M059J (cell line): ENCODE data around the gene NAV1. TPM values are rescaled to one million over a fixed set of nuclear protein-coding genes. Genes with fewer than 3 reads are reported as not detected.
"Not testable (repeated sequence)": the region's sequence is repeated elsewhere in the genome, so short reads cannot be mapped to it uniquely, and the experiment has no call there.

Source experiments
- DNase-seq: peaks from one replicate; pipeline ENCODE4 v3.0.0-alpha.2; 2012; ENCODE audit warnings: low read depth
- total RNA-seq: library from RNA; depleted of rRNA; stranded (reverse); fragments of >200 nt; shearing (Covaris generic); gene quantifications from 2 replicates; pipeline ENCODE4 v1.2.3, GENCODE V29; 2014

The NAV1 gene
- total RNA-seq, 1 experiment from 2014 or later: 43.1 TPM

DNA sequence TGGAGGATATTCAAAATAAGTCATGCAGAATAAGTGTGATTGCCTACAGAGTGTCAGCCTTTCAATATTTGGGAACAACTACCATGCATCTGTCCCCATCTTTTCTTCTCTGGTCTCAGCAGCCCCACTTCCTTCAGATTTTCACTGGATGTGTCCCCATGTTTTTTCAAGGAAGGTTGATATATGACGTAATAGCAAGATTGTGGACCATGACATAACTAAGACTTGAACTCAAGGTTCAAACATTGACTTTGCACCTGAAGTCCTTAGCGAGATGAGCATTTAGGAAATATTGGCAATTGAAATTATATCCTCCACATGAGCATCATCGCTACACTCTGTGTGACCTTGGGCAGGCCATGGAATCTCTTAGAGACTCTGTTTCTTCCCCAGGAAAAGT is 5.8 kb downstream of the NAV1 start:
- no peak for DNase-seq

DNA sequence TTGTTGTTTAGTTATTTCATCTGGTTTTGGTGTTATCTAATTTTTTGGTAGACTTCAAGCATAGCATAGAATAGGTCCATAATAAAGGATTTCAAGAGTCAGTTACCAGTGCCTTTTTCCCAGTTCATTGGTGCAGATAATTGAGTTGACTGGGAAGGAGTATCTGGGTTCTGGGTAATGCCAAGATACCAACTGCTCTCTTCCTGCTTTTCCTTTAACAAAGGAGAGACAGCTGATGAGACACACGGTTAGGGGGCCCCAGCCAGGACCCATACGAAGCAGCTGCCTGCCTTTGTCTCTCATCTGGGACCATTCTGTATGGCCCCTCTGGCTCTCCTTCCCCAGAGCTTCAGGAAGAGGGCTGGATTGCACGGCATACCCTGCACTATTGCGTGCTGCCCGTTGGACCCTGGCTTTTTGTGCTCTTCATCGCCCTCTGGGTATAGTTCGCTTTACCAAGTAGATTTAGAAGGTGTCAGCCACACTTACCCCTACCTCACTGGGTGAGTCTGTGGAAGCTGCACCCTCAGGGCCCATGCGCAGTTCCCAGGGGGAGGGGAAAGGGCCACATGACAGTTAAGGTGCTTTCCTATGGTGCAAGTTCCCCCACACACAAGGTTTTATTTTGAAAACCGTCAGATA is 7.0 kb downstream of the NAV1 start:
- no peak for DNase-seq

- DNase-seq: not testable (repeated sequence)
These were observed 10.6 kb downstream of the NAV1 start for GRCh38 chr1:201549522-201549921.

DNA sequence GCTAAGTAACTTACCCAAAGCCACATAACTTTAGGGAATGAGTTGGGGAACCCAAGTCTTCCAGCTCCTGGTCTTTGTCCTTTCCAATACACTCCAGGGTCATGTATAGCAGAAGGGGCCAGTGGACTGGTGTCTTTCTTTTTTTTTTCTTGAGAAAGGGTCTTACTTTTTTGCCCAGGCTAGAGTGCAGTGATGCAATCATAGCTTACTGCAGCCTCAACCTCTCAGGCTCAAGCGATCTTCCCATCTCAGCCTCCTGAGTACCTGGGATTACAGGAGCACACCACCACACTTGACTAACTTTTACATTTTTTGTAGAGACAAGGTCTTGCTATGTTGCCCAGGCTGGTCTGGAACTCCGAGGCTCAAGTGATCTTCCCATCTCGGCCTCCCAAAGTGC is 12.2 kb downstream of the NAV1 start:
- no peak for DNase-seq

GRCh38 chr1:201551877-201552731 is 13.2 kb downstream of the NAV1 start:
- peak; percentile 99 for DNase-seq

DNA sequence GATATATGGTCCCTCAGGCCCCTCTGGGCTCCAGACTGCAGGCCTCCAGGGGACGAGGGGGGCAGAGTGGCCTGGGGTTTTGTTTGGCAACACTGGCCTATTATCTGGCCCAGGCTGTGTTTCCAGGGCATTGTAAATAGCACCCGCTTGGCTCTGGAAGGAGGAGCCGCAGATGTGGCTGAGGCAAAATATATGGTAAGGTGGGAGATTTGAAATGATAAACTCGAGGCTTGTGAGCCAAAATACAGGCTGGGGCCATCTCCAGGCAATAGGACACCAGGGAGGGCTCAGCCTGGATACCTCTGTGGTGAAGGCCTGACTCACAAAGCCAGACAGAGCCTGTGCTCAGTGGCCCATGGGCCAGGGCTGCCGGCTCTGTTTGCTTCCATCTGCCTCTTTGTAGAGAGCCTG is 14.0 kb downstream of the NAV1 start:
- peak; percentile 90 for DNase-seq

DNA sequence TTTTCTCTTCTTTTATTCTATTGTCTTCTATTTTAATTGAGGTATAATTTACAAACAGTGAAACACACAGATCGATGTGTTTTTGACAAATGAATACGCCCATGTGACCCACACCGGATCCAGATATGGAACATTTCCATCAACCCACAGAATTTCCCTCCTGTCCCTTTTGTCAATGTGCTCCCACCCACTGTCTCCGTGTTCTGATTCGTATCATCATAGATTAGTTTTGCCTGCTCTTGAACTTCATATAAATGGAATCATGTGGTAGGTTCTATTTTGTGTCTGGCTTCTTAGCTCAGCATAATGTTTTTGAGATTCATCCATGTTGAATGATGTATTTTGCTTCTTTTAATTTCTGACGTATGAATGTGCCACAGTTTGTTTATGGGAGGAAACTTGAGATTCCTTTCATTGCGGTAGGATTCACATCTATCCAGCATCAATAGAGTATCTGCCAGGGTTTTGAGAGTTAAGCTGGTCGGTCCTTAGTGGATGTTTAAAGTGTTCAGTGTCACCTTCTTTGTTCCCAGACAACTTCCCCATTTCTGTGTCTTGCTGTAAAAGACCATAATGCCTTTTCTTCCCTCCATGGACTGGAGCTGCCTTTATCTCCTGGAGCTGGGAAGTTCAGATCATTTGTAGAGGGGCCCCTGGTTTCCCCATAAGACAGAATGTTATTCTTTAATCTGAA is 14.7 kb downstream of the NAV1 start:
- DNase-seq: no peak

GRCh38 chr1:201554190-201554600 is 15.3 kb downstream of the NAV1 start:
- DNase-seq: no peak

- peak; percentile 54 for DNase-seq
These were observed 16.1 kb downstream of the NAV1 start for GRCh38 chr1:201554789-201555592.

DNA sequence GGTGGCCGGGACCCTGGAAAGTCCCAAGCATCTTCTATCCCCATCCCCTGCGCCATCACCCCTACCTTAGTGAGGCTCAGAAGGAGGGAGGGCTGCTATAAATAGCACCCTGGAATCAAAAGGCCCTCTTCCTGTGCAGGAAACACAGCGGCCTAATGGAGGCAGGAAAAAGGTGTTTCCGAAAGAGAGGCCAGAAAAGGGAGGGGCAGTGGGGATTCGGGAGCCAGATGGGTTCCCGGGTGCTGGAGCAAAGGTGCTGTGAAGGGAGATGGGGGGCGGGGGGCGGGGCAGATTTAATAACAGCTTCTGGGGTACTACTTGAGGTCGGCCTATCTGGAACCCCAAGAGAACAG is 16.6 kb downstream of the NAV1 start:
- no peak for DNase-seq

DNA sequence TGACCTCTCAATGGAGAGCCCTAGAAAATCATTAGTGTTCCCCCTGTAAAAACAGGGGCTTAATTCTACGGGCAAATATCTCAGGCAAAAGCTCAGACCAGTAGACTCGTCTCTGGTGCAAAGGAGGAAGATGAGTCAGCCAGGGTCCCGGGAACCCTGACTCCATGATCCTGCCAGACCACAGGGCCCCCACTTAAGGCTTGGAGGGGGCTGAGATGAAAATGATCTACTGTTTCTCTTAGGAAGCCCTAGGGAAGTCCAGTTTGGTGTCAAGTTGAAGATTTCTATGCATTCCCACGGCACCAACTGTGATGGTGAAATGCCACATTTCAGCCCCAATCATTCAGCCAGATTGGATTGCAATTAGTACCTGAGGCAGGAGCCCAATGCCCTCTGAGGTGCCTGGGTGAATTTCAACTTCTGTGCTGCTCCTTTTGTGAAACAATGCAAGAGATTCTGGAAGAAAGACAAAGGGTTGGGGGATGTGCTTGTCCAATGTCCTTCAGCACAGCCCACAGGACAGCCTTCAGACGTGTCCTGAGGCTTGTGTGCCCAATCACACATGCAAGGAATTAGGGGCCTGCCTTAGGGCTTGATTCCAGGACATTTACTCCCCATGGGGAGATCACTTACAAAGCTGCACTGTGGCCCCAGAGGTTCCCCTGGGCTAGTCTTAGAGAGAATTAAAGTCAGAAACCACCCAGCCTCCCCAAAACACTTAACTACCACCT is 18.1 kb downstream of the NAV1 start:
- DNase-seq: peak; percentile 80

DNA sequence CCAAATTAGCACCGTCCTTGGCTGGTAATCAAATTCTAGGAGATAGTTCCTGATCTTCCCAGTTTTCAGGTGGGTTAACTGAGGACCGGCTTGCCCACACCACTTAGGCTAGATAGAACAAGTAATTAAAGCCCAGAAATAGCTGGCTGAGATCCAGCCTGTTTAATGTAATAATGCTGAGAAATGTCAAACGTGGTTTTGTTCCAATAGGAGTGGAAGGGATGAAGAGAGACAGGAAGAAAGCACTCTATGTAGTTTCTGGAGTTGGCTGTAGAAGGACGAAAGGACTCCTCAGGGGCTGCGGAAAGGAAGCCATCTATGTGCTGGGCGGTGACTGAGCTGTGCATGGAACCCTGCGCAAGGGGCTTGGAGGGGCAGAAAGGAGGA is 18.6 kb downstream of the NAV1 start:
- peak; percentile 47 for DNase-seq

- peak; percentile 75 for DNase-seq
These were observed 20.8 kb downstream of the NAV1 start for GRCh38 chr1:201559679-201560162.

DNA sequence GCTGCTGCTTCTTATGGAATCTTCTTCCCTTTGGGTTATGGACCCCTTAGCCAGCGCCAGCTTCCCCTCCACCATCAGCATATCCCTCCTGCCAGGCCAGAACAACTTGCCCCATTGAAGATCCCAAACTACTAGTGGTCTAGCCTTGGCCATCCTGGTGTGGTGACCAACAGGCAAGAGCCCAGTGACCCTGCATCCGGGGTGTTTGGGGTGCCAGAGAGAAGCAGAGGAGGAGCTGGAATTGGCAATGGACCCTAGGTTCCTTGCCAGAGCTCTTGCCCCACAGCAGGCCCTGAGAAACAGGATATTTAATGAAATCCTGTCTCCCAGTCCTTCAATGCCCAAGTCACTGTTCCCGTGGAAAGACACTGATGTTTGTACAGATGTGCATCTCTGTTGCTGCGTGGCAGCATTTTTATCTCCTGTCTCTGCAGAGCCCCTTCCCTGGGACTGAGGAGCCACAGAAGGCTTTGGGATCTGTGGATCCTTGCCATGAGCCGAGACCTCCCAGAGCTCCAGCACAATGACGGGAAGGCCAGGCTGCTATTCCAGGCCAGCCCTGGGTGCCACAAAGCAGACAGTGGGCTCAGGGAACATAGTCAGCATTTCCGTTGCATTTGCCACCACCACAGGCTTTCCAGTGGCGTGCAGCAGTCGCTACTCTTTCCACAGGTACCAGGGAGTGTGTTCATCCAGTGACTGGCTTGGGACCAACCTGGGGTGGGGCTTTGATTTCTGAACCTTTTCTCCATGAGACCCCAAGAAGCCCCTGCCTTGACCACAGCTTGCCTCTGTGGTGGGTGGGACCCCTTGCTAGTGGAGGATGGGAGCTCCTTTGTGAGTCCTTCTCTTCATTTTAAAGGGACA is 21.6 kb downstream of the NAV1 start:
- no peak for DNase-seq

DNA sequence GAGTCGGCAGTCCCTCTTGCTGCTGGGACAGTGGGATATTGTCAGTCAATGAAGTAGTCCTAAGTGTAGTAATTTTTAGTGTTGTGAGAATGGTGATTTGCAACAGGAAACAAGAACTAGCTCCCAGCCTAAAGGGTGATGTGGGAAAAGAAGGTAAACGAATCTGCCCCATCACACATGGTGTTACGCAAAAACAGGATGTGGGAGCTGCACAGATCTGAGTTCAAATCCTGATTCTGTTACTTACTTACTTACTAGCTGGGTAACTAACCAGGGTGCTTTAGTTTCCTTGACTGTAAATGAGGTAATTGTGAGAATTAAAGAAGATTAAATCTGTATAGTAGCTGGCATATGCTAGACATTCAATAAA is 22.3 kb downstream of the NAV1 start:
- no peak for DNase-seq

GRCh38 chr1:201561601-201562000 is 22.7 kb downstream of the NAV1 start:
- DNase-seq: peak; percentile 63

DNA sequence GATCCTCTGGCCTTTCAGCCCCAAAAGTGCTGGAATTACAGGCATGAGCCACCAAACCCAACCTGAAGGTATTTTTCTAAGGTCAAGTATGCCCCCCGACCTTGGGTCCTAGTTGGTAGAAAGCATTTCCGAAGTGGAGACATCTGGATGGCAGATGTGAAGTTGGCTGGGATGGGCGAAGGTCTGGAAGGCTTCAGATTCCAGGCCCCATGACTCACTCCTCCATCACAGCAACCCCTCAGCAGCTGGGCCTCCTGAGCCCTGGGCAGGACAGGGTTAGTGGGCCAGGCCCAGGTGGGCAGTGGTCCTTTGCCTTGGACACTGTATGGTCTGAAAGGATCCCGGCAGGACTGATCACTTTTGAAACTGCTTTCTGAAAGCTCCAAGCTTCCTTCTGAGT is 23.3 kb downstream of the NAV1 start:
- DNase-seq: peak; percentile 70

- peak; percentile 69 for DNase-seq
These were observed 23.9 kb downstream of the NAV1 start for GRCh38 chr1:201562659-201563405.

DNA sequence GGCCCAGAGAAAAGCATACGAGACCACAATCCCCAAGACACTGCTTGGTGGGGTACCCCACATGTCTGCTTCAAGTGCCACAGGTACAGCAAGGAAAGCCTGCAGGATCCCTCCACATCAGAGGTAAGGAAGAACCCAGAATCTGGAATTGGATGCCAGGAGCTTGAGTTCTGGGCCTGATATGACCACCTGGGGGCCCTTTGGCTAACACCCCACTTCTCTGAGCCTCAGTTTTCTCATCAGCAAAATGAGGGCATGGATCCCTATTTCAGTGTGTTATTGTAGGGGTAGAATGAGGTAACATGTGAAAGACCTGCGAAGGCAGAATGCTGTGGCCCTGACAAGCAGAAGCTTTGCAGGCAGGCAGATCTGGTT is 24.5 kb downstream of the NAV1 start:
- DNase-seq: no peak
